ENCODE results near the gene CNPPD1. TPM values are rescaled to one million over a fixed set of nuclear protein-coding genes. Genes with fewer than 3 reads are reported as not detected.
"Not testable (repeated sequence)": the region's sequence is repeated elsewhere in the genome, so short reads cannot be mapped to it uniquely, and the experiment has no call there.

Gene CNPPD1
- total RNA-seq, 1 donor from 2014 or later = 81.2 TPM

DNA sequence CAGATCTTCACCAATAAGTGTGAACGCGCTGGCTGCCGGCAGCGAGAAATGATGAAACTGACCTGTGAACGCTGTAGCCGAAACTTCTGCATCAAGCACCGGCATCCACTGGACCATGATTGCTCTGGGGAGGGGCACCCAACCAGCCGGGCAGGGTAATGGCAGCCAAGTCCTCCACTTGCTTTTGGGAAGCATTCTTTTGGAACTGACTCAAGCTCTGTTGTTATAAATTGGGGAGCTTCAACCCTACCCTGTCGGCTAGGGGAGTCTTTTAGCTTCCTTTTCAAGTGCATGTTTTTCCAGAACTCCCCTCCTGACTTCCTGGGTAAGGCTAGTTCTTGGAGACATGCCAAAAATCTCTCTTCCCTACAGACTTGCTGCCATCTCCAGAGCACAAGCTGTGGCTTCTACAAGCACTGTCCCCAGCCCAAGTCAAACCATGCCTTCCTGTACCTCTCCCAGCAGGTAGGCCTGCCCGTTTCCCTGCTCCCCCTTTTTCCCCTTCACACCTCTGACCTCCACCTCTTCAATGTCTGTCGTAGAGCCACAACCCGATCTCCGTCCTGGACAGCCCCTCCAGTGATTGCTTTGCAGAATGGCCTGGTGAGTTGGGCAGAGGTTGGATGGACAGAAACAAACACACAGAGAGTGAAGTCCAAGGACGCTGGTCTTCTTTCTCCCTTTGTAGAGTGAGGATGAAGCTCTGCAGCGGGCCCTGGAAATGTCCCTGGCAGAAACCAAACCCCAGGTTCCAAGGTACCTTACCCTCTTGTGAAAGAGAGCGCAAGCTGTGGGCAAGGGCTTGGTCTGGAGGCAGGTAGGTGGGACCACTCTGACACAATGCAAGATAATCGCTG lies 31.4 kb upstream of the CNPPD1 start:
- no peak for DNase-seq (ENCODE audit: low spot score)

- no peak for DNase-seq (ENCODE audit: low spot score)
These were observed 30.6 kb upstream of the CNPPD1 start for GRCh38 chr2:219207134-219207883.

DNA sequence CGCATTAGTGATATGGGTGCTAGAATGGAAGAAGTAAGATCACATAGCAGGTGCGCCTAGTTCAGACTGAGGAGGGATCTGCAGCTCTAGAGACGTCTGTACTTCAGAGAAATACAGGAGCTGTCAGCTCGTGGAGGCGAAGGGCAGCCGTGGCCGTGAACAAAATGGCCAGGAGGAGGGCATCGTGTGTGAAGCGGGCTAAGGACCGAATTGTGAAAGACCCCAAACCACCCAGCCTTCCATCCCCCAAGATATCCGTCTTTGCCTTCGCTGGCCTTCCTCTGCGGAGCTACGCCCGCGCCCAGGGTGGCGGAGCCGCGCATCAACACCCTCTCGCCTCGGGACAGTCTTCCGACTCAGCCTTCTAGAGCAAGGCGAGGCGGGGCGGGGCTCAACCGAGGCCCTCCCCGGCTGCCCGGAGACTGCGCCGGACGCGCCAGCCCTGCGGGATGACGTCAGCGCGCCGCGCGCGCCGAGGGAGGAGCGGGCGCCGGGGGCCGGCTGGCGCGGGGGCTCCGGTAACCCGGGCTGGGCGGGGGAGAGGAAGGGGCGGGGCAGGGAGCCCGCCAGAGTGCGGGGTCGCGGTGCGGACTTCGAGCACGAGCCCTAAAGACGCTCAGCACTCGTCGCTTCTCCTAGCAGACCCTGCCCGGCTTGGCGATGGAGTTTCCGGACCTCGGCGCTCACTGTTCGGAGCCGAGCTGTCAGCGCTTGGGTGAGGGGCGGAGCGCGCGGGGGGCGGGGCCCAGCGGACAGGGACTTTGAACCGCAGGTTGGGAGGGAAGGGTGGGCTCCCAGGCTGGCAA lies 29.8 kb upstream of the CNPPD1 start, which contains the start of gene ZFAND2B:
TSS of gene ZFAND2B (plus strand) at position 455 of the 806 bp plus-strand sequence. CDS start at position 661, 206 bp downstream.
- DNase-seq (ENCODE audit: low spot score) = peak; percentile 95

DNA sequence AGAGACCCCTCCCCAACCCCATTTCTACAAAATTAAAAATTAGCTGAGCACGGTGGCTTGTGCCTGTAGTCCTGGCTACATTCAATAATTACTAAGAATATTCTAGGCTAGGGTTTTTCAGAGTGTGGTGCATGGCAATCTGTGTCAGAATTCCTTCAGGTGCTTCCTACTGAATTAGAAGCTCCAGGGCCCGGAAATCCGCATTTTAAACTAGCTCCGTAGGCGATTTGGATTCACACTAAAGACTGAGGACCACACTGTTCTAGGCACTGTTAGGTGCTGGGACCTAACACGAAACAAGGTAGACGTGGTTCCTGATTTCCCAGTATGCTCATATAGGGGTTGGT lies 29.2 kb upstream of the CNPPD1 start:
- DNase-seq (ENCODE audit: low spot score) = no peak

- DNase-seq (ENCODE audit: low spot score) = no peak
These were observed 28.4 kb upstream of the CNPPD1 start for GRCh38 chr2:219205165-219205538.

GRCh38 chr2:219204425-219205164 lies 27.9 kb upstream of the CNPPD1 start:
- no peak for DNase-seq (ENCODE audit: low spot score)

- DNase-seq (ENCODE audit: low spot score) = not testable (repeated sequence)
These were observed 24.6 kb upstream of the CNPPD1 start for GRCh38 chr2:219201331-219201730.

GRCh38 chr2:219200502-219201326 lies 24.0 kb upstream of the CNPPD1 start:
- DNase-seq (ENCODE audit: low spot score) = not testable (repeated sequence)

DNA sequence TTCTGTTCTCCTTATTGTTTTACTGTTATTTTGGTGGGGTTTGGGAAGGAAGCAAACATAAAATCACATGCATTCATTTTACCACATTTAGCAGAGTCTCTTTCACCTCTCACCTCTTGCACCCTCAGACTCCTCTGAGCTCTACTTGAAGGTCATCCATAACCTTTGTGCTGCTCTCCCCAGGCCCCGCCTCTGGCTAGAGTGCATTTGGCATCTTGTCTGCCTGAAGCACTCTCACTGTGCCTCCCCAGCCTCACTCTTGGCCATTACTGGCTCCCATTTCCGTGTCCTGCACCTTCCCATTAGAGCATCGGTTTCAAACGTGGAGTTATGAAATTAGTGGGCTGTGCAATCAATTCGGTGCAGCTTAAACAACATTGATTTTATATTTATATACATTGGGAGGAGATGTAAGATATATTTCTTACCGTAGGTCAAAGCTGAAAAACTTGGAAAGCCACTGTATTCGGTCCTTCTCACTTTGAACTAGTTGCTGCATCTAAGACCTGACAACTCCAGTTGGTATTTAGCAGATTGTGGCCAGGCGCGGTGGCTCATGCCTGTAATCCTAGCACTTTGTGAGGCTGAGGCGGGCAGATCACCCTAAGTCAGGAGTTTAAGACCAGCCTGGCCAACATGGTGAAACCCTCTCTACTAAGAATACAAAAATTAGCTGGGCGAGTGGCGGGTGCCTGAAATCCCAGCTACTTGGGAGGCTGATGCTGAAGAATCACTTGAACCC lies 22.9 kb upstream of the CNPPD1 start:
- DNase-seq (ENCODE audit: low spot score) = no peak

DNA sequence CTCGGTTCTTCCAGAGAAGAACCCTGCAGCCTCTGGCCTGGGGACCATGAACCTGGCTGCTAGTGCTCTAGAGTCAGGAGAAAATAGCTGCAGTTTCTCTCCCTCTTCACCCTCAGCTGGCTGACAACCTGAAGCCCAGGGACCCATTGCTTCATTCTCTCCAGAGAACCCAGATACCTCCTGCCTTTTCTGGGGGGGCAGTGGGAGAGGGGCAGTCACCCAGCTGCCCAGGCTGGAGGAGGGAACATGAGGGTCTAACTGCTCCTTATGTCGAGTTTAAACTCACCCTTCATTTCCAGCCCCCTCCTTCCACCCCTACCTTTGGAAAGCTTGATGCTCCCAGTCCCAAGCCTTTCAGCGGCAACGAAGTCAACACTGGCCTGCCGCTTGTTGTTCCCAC lies 22.2 kb upstream of the CNPPD1 start:
- no peak for DNase-seq (ENCODE audit: low spot score)

DNA sequence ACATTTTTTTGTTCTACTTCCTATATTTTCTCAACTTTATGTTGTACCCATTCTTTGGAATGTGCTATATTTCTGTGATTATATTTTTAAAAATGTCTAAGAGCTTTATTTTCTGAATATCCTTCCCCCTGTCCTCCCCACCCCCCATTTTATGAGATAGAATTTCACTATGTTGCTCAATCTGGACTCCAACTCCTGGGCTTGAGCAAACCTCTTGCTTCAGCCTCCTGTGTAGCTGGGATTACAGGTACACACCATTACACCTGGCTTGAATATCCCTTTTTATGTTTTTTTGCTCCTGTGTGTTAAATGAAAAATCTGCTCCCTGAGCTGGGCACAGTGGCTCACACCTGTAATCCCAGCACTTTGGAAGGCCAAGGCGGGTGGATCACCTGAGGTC lies 20.7 kb upstream of the CNPPD1 start:
- no peak for DNase-seq (ENCODE audit: low spot score)

GRCh38 chr2:219186754-219187456 lies 10.2 kb upstream of the CNPPD1 start:
- no peak for DNase-seq (ENCODE audit: low spot score)

- DNase-seq (ENCODE audit: low spot score) = no peak
These were observed 7.4 kb upstream of the CNPPD1 start for GRCh38 chr2:219184121-219184520.

- no peak for DNase-seq (ENCODE audit: low spot score)
These were observed 6.5 kb upstream of the CNPPD1 start for GRCh38 chr2:219183151-219183772.

GRCh38 chr2:219182331-219183150 lies 5.8 kb upstream of the CNPPD1 start:
- no peak for DNase-seq (ENCODE audit: low spot score)

- no peak for DNase-seq (ENCODE audit: low spot score)
These were observed 4.8 kb upstream of the CNPPD1 start for GRCh38 chr2:219181531-219181930.

GRCh38 chr2:219180961-219181360 lies 4.2 kb upstream of the CNPPD1 start:
- no peak for DNase-seq (ENCODE audit: low spot score)
